Measurements from ENCODE around the gene GLB1L.

GRCh38 chr2:219249203-219249980 lies 4.1 kb upstream of the GLB1L start:
- TF ChIP-seq POLR2A (IDR thresholded peaks at IDR 0.05), result no peak
- TF ChIP-seq CTCF (IDR thresholded peaks at IDR 0.05), result no peak

Data from lower leg skin (tissue), 3 donors.